Activated CD4-positive, alpha-beta T cell treated with anti-CD3 and anti-CD28 coated beads, Interleukin-2, amount 10 ng/mL, durations not matched to agents 7 days and 5 days (primary cell): ENCODE measurements around the gene SLC16A12. TPM values are rescaled to one million over a fixed set of nuclear protein-coding genes. Genes with fewer than 3 reads are reported as not detected.
"Not testable (repeated sequence)": the region's sequence is repeated elsewhere in the genome, so short reads cannot be mapped to it uniquely, and the experiment has no call there.

Source experiments
- CTCF ChIA-PET: fragments of 350-600 bp; sonication (Branson Sonifier 250); formaldehyde crosslinking; loops from one replicate; lab custom pipeline; 2021; ENCODE audit warnings: antibody characterized with exemption; lab: Charles Lee
- POLR2A ChIA-PET: fragments of 350-600 bp; sonication (Branson Sonifier 250); formaldehyde crosslinking; loops from one replicate; lab custom pipeline; 2021; ENCODE audit warnings: antibody characterized with exemption; lab: Charles Lee
- DNase-seq: peaks from one replicate; pipeline ENCODE4 v3.0.0-alpha.2; 2020
- H3K27ac Mint-ChIP-seq: one replicate; pipeline ENCODE4 v1.8.0; 2021; ENCODE audit warnings: mild to moderate bottlenecking, moderate library complexity, mixed read lengths
- H3K27me3 Mint-ChIP-seq: one replicate; pipeline ENCODE4 v1.8.0; 2021; ENCODE audit warnings: mixed read lengths
- H3K36me3 Mint-ChIP-seq: one replicate; pipeline ENCODE4 v1.8.0; 2021; ENCODE audit warnings: low read depth, mixed read lengths
- H3K4me1 Mint-ChIP-seq: one replicate; pipeline ENCODE4 v1.8.0; 2021; ENCODE audit warnings: mixed read lengths
- H3K4me3 Mint-ChIP-seq: one replicate; pipeline ENCODE4 v1.8.0; 2021; ENCODE audit warnings: mild to moderate bottlenecking, moderate library complexity, mixed read lengths
- H3K9me3 Mint-ChIP-seq: one replicate; pipeline ENCODE4 v1.8.0; 2021; ENCODE audit warnings: mixed read lengths
- total RNA-seq, 2 experiments: library from RNA; stranded (reverse); gene quantifications; one replicate each; pipeline ENCODE4 v1.2.3, GENCODE V29; 2021

The SLC16A12 gene
- total RNA-seq, 2 experiments from 2014 or later: not detected

- Mint-ChIP-seq H3K9me3 (peaks cover 12% of the 10 kb centered on the region), H3K4me1 (peaks cover 64% of the 10 kb centered on the region), H3K27ac (peak overlapping the region; percentile 95), H3K4me3 (peak overlapping the region; percentile 79), H3K27me3 (no peaks in the 10 kb centered on the region), H3K36me3 (peaks cover 64% of the 10 kb centered on the region)
- peak; percentile 52 for DNase-seq
- ChIA-PET POLR2A (interaction anchor here (1.0 to 1.7 kb wide), 6 partner anchors 22 to 287 kb away, joined by 3 to 14 read pairs (median 5); partner anchors contain the start of genes IFIT1, IFIT3 and KIF20B), CTCF (interaction anchor here (0.8 to 1.4 kb wide), 3 partner anchors 9 to 77 kb away, joined by 3 to 5 read pairs (median 3); no protein-coding TSS in a partner anchor)
Observed at GRCh38 chr10:89414879-89415821, 120.2 kb downstream of the SLC16A12 start.

- H3K27ac Mint-ChIP-seq: peak within 1 kb of the TSS; percentile 95
- peaks cover 15% of the 10 kb centered on the region for H3K9me3 Mint-ChIP-seq
- POLR2A ChIA-PET: interaction anchor here (0.8 to 1.7 kb wide), 7 partner anchors 21 to 287 kb away, joined by 3 to 14 read pairs (median 4); partner anchors contain the start of genes IFIT1, IFIT2, IFIT3 and KIF20B
- CTCF ChIA-PET: interaction anchor here (0.9 to 1.4 kb wide), 3 partner anchors 10 to 97 kb away, joined by 3 to 5 read pairs (median 3); no protein-coding TSS in a partner anchor
- H3K4me3 Mint-ChIP-seq: peak within 1 kb of the TSS; percentile 79
- H3K4me1 Mint-ChIP-seq: peaks cover 61% of the 10 kb centered on the region
- H3K27me3 Mint-ChIP-seq: no peaks in the 10 kb centered on the region
- peak; percentile 79 for DNase-seq
- H3K36me3 Mint-ChIP-seq: peaks cover 68% of the 10 kb centered on the region
Observed at GRCh38 chr10:89414146-89414878, 121.1 kb downstream of the SLC16A12 start, which contains the start of gene IFIT5. Gene IFIT5 (plus strand): TSS chr10:89414568. CDS start chr10:89414799, 231 bp downstream.

- peaks cover 75% of the 10 kb centered on the region for H3K36me3 Mint-ChIP-seq
Observed at GRCh38 chr10:89413398-89413912, 121.9 kb downstream of the SLC16A12 start.

GRCh38 chr10:89412276-89412675, 123.1 kb downstream of the SLC16A12 start:
- DNase-seq: peak; percentile 24
- not testable (repeated sequence) for H3K27me3 Mint-ChIP-seq
- Mint-ChIP-seq H3K4me1 (peaks cover 47% of the 10 kb centered on the region), H3K9me3 (peaks cover 15% of the 10 kb centered on the region), H3K4me3 (peak overlapping the region; percentile 31), H3K36me3 (peaks cover 71% of the 10 kb centered on the region), H3K27ac (peak overlapping the region; percentile 83)
- ChIA-PET POLR2A (interaction anchor here (0.6 to 1.6 kb wide), 3 partner anchors 12 to 110 kb away, joined by 3 to 5 read pairs (median 3); partner anchors contain the start of gene IFIT2), CTCF (interaction anchor here (0.6 to 1.3 kb wide), 3 partner anchors 10 to 1101 kb away, joined by 3 to 7 read pairs (median 3); no protein-coding TSS in a partner anchor)

More at GRCh38 chr10:89413398-89413912, 121.9 kb downstream of the SLC16A12 start:
- DNase-seq: no peak
- POLR2A ChIA-PET: interaction anchor here (1.4 to 1.7 kb wide), 4 partner anchors 21 to 288 kb away, joined by 3 to 14 read pairs (median 10); partner anchors contain the start of genes IFIT1, IFIT2, IFIT3 and KIF20B
- CTCF ChIA-PET: interaction anchor here (0.7 to 1.4 kb wide), 4 partner anchors 9 to 97 kb away, joined by 3 to 5 read pairs (median 3); no protein-coding TSS in a partner anchor
- H3K4me3 Mint-ChIP-seq: peak overlapping the region; percentile 79
- H3K27ac Mint-ChIP-seq: peak overlapping the region; percentile 95
- peaks cover 59% of the 10 kb centered on the region for H3K4me1 Mint-ChIP-seq
- H3K9me3 Mint-ChIP-seq: peaks cover 15% of the 10 kb centered on the region
- H3K27me3 Mint-ChIP-seq: no peaks in the 10 kb centered on the region

- peaks cover 75% of the 10 kb centered on the region for H3K36me3 Mint-ChIP-seq
- H3K27ac Mint-ChIP-seq, H3K4me3 Mint-ChIP-seq, DNase-seq, H3K27me3 Mint-ChIP-seq: not testable (repeated sequence)
- H3K4me1 Mint-ChIP-seq: peaks cover 40% of the 10 kb centered on the region
- ChIA-PET CTCF (interaction anchor here (1.3 kb wide), 1 partner anchor 9 kb away, joined by 7 read pairs; no protein-coding TSS in a partner anchor), POLR2A (interaction anchor here (1.2 kb wide), 1 partner anchor 18 kb away, joined by 3 read pairs; no protein-coding TSS in a partner anchor)
- peaks cover 20% of the 10 kb centered on the region for H3K9me3 Mint-ChIP-seq
Observed at GRCh38 chr10:89411135-89411534, 124.3 kb downstream of the SLC16A12 start.

DNA sequence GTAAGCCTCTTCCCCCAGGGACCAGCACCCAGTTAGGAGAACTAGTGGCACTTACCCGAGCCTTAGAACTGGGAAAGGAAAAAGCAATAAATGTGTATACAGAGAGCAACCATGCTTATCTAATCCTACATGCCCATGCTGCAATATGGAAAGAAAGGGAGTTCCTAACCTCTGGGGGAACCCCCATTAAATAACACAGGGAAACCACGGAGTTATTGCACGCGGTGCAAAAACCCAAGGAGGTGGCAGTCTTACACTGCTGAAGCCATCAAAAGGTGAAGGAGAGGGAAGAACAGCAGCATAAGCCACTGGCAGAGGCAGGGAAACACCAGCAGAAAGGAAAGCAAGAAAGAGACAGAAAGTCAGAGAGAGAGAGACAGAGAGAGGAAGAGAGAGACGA, 124.8 kb downstream of the SLC16A12 start:
- CTCF ChIA-PET, H3K27me3 Mint-ChIP-seq, H3K4me3 Mint-ChIP-seq, DNase-seq, H3K27ac Mint-ChIP-seq, POLR2A ChIA-PET: not testable (repeated sequence)
- H3K4me1 Mint-ChIP-seq: peaks cover 37% of the 10 kb centered on the region
- peaks cover 20% of the 10 kb centered on the region for H3K9me3 Mint-ChIP-seq
- peaks cover 75% of the 10 kb centered on the region for H3K36me3 Mint-ChIP-seq

GRCh38 chr10:89409282-89409681, 126.1 kb downstream of the SLC16A12 start:
- H3K27ac Mint-ChIP-seq, H3K4me3 Mint-ChIP-seq, H3K27me3 Mint-ChIP-seq, POLR2A ChIA-PET, DNase-seq: not testable (repeated sequence)
- peaks cover 20% of the 10 kb centered on the region for H3K9me3 Mint-ChIP-seq
- peaks cover 82% of the 10 kb centered on the region for H3K36me3 Mint-ChIP-seq
- peaks cover 37% of the 10 kb centered on the region for H3K4me1 Mint-ChIP-seq
- CTCF ChIA-PET: interaction anchor here (0.9 kb wide), 1 partner anchor 162 kb away, joined by 3 read pairs; no protein-coding TSS in a partner anchor

DNA sequence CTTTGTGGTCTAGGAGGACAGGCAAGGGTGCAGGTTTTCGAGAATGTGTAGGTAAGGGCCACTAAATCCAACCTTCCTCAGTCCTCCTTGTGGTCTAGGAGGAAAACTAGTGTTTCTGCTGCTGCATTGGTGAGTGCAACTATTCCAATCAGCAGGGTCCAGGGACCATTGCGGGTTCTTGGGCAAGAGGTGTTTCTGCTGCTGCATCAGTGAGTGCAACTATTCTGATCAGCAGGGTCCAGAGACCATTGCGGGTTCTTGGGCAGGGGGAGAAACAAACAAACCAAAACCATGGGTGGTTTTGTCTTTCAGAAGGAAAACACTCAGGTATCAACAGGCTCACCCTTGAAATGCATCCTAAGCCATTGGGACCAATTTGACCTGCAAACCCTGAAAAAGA, 127.6 kb downstream of the SLC16A12 start:
- POLR2A ChIA-PET, DNase-seq, H3K27me3 Mint-ChIP-seq, H3K27ac Mint-ChIP-seq, H3K4me3 Mint-ChIP-seq: not testable (repeated sequence)
- CTCF ChIA-PET: interaction anchor here (2.1 kb wide), 1 partner anchor 75 kb away, joined by 6 read pairs; no protein-coding TSS in a partner anchor
- H3K36me3 Mint-ChIP-seq: peaks cover 91% of the 10 kb centered on the region
- H3K9me3 Mint-ChIP-seq: peaks cover 20% of the 10 kb centered on the region
- H3K4me1 Mint-ChIP-seq: peaks cover 31% of the 10 kb centered on the region

- peaks cover 91% of the 10 kb centered on the region for H3K36me3 Mint-ChIP-seq
- H3K27ac Mint-ChIP-seq, H3K27me3 Mint-ChIP-seq, POLR2A ChIA-PET, DNase-seq, H3K4me3 Mint-ChIP-seq: not testable (repeated sequence)
- peaks cover 11% of the 10 kb centered on the region for H3K9me3 Mint-ChIP-seq
- H3K4me1 Mint-ChIP-seq: peaks cover 25% of the 10 kb centered on the region
- CTCF ChIA-PET: interaction anchor here (1.0 kb wide), 1 partner anchor 71 kb away, joined by 3 read pairs; no protein-coding TSS in a partner anchor
Observed at GRCh38 chr10:89406178-89406577, 129.2 kb downstream of the SLC16A12 start.

GRCh38 chr10:89404104-89405047, 131.0 kb downstream of the SLC16A12 start:
- DNase-seq: no peak
- no peak overlapping the region for H3K4me3 Mint-ChIP-seq
- peaks cover 5% of the 10 kb centered on the region for H3K9me3 Mint-ChIP-seq
- no peaks in the 10 kb centered on the region for H3K27me3 Mint-ChIP-seq
- peaks cover 87% of the 10 kb centered on the region for H3K36me3 Mint-ChIP-seq
- POLR2A ChIA-PET: interaction anchor here (0.6 kb wide), 2 partner anchors 13 to 1596 kb away, joined by 3 read pairs; no protein-coding TSS in a partner anchor
- peaks cover 22% of the 10 kb centered on the region for H3K4me1 Mint-ChIP-seq
- CTCF ChIA-PET: interaction anchor here (0.8 to 1.2 kb wide), 4 partner anchors 9 to 103 kb away, joined by 3 to 5 read pairs (median 3); partner anchors contain the start of genes IFIT2 and IFIT5
- no peak overlapping the region for H3K27ac Mint-ChIP-seq
